ENCODE measurements around the gene ELAVL1.

- TF ChIP-seq CTCF (IDR thresholded peaks at IDR 0.05) (no peak), EP300 (IDR thresholded peaks at IDR 0.05) (no peak), POLR2A (IDR thresholded peaks at IDR 0.05) (no peak), POLR2AphosphoS5 (IDR thresholded peaks at IDR 0.05) (no peak)
Observed at GRCh38 chr19:7926727-7927604, 78.5 kb downstream of the ELAVL1 start.
